HG02623 (cell line): Measurements from ENCODE around the gene SCAMP5.

Experiments used
- ATAC-seq: cut with Tn5 transposase; IDR thresholded peaks from one replicate; pipeline ENCODE4 v1.9.1; 2021; ENCODE audit warnings: moderate library complexity; ENCODE audit not compliant: unreplicated experiment

The SCAMP5 gene, protein sequence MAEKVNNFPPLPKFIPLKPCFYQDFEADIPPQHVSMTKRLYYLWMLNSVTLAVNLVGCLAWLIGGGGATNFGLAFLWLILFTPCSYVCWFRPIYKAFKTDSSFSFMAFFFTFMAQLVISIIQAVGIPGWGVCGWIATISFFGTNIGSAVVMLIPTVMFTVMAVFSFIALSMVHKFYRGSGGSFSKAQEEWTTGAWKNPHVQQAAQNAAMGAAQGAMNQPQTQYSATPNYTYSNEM

GRCh38 chr15:74995182-74995778, at the start of gene SCAMP5:
SCAMP5 (plus strand) TSS chr15:74995563; CDS start chr15:75011840, 16,277 bp downstream.
- ATAC-seq = no peak

- no peak for ATAC-seq
Measured at GRCh38 chr15:74950078-74950908, 45.1 kb upstream of the SCAMP5 start.

GRCh38 chr15:74951006-74951405, 44.4 kb upstream of the SCAMP5 start:
- ATAC-seq = no peak

GRCh38 chr15:74954515-74954914, 40.8 kb upstream of the SCAMP5 start:
- ATAC-seq = no peak

DNA sequence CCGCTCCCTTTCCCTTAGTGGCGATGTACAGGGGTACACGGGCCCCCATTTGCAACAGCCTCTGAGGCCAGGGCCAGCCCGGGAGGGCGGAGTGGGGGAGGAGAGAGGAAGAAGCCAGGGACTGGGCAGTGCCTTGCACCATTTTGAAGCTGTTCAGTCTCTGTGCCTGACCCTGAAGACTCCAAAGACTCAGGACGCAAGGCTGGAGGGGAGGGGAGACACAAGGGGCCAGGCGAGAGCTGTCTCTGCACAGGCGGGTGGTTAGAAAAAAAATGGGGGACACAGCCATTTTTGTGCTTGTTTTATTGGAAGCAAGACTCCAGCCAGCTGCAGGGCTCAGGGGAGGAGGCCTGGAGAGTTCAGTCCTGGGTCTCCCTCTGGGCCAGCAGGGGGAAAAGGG, 40.3 kb upstream of the SCAMP5 start:
- ATAC-seq = no peak

DNA sequence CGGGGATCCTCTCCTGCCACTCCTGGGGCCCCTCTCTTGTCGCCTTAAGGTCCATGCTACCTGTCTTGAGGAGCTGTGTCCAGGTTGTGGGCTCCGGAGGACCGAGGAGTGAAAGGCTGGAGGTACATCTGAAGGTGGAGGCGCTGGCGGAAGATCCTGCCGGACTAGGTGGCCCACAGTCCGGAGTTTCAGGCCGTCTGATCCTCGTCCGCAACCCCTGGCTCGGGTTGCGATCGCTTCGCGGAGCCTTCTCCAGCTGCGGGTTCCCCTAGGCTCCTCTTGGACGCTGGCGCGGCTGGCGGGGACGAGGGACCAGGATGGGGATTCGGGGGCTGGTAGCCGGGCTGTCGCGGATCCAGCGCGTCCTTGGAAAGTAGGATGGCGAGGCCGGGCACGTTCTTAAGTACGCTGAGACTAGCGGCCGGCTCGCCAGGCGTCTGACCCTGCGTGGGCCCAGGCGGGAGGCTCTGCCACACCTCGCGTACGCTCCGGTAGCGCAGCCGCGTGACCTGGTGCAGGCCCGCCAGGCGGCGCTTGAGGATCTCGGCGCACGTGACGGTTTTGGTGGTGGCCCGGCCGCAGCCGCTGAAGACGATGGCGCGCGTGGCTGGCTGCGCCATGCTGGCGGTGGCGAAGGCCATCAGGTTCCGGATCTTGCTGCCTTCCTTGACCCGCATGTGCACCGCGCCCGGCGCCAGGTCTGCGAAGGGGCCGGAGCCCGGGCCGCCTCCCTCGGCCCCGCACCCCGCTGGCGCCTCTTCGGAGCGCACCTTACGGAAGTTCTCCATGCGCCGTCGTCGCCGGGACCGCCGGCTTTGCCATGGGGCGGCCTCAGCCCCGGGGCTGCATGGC, 39.3 kb upstream of the SCAMP5 start:
- ATAC-seq = peak; percentile 23

DNA sequence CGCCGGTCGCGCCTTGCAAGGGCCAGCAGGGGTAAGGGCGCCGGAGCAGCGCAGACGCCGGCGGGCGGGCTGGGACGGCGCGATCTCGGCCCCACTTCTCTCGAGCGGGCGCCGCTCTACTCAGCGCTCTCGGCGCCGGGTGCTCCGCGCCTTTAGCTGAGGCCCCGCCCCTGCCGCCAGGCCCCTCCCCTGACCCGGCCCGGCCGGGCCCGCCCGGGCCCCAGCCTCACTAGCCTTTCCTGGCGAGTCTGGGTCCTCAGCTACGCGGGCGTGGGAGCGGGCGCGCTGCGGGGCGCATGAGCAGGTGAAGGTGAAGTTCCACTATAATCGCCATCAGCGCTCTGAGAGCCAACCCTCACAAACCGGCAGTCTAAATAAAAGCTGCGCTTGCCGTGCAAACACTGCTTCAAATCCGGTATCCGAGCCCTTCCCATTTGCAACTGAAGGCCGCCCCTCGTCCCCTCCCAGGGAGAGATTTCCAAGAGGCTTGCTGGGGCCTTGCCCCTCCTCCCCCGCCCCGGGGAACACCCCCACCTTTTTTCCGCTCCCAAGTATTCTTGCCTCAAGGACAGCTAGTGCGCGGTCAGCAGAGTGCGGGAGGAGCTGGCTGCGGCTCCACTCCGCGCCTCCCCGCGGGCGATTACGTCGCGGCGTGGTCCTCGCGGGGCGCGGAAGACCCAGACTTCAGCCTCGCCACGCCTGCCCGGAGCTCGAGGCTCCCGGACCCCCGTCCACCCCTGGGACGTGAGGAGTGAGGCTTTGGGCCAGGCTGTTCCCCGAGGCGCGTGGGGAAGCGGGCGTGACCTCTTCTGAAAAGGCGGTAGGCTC, 38.5 kb upstream of the SCAMP5 start, which contains the start of gene RPP25:
Gene RPP25, minus strand, starts transcription at position 125 of the 828 bp plus-strand sequence. CDS start 189 bp downstream, outside the sequence.
- ATAC-seq = peak; percentile 75

DNA sequence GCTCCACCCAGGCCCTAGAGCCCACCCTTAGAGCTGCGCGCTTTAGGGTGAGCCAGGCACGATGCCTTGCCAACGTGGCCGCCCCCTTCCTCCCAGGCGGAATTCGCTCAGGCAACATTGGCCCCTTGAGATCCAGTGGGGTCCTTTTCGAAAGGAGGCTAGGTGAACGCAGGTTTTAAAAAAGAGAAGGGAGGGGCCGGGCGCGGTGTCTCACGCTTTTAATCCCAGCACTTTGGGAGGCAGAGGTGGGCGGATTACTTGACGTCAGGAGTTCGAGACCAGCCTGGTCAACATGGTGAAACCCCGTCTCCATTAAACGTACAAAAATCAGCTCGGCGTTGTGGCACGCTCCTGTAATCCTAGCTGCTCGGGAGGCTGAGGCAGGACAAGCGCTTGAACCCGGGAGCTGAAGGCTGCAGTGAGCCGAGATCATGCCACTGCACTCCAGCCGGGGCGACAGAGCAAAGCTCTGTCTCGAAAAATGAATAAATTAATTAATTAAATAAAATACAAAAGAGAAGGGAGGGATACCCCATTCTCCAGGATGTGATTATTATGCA, 37.8 kb upstream of the SCAMP5 start:
- ATAC-seq = no peak

DNA sequence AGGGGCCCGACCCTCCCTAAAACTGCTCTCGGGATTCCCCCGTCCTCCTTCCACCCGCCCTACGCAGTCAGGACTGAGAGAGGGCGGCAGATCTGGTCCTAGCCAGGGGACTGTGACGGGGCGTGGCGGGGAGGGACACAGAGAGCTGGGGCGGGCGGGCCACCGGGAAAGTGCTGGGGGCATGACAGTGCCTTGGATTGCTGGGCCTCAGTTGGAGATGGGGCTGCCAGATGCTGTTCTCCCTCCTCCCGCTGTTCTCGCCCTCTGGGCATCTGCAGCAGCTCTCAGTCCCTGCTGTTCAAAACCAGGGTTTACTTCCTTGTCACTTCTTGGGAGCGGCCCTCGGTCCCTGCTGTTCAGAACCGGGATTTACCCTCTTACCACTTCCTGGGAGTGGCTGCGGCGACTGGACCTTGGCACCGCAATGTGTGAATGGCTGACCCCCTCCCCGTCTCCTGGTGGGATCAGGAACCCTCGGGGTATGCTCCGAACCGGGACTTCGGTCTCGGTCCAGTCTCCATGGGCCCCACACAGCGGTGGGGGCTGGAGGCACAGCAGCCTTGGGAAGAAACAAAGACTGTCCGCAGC, 36.9 kb upstream of the SCAMP5 start:
- no peak for ATAC-seq

DNA sequence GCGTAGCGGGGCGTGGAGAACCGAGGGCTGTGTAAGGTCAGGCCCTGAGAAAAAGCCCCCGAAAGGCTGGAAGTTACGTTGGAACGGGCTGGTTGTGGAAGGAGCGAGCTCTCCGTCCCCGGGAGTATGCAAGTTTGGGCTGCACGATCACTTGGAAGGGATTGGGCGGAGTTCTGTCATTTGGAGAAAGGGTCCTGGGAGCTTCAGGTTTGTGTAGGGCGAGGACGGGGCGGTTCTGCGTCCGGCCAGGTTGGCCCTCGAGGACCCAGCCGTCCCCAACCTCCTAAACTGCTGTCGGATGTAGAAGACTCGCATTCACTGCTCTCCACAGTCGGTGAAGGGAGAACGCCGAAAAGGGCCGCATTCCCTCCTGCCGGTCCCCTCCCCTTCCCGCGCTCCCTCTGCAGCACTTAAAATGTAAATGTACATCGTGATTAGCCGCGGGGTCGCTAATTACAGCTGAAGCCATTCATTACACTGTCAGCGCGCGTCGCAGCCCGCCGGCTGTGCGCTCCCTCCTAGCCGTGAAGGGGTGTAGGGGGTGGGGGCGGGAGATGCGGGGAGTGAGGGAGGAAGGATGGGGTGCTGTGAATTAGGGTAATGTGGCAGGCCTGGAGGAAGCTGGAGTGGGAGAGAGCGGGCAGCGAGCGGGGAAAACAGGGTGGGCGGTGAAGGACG, 36.3 kb upstream of the SCAMP5 start:
- ATAC-seq = no peak

DNA sequence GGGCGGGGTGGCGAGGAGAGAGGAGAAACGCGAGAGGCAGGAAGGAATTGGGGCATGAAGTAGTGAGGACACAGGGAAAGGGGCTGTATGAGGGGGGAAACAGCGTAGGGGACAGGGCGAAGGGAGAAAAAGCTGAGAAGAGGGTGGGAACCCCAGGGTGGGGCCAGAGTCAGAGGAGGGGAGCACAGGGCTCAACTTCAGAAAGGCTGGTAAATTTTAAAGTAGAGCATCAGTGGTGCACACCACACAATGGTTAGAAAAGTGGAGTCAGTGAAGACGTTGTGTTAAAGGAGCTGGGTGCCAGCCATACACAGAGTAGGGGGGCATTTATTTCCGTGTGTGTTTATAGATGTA, 35.8 kb upstream of the SCAMP5 start:
- no peak for ATAC-seq

DNA sequence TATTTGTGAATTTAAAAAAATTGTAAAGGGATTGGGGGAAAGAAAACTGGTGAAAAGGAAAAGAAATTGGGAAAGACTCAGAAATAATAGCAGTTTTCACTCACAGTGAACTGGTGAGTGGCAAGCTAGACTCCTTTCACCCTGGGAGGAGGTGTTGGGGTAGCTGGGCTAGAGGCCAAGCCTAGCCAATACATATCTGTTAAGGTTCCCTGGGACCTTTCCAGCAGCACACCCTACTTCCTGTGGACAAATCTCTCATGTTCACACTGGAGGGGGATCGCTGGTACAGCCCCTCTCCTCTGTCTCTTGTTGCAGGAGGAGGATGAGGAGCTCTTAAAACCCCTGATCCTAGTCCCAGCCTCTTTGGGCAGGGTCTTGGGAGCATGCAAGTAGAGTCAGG, 35.1 kb upstream of the SCAMP5 start:
- ATAC-seq = no peak

GRCh38 chr15:74960995-74961588, 34.3 kb upstream of the SCAMP5 start:
- ATAC-seq = no peak

DNA sequence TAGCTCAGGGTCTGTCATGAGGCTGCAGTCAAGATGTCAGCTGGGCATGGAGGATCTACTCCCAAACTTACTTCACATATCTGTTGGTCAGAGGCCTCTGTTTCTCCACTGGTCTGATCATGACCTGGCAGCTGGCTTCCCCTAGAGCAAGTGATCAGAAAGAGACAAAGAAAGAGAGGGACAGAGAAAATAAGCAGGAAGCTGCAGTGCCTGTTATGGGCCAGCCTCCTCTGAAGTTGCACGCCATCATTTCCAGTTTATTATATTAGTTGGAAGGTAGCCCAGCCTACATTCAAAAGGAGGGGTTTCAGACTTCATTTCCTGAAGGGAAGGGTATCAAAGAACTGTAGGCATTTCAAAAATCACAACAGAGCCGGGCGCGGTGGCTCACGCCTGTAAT, 33.7 kb upstream of the SCAMP5 start:
- no peak for ATAC-seq

DNA sequence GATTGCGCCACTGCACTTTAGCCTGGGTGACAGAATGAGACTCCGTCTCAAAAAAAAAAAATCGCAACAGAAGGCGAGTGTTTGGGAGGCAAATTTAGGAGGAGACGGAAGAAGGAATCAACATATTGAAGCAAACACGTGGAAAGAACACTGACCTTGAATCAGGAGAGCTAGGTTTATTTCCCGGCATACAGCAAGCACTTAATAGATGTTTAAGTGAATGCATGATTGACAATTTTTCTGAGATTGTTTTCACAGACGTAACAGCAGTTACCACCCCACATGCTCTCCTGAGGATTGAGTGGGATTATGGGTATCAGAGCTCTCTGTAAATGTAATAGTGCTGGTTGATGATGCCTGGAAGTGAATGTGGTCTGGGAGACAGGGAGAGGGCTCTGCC, 33.1 kb upstream of the SCAMP5 start:
- no peak for ATAC-seq

GRCh38 chr15:74962671-74963070, 32.7 kb upstream of the SCAMP5 start:
- ATAC-seq = no peak

DNA sequence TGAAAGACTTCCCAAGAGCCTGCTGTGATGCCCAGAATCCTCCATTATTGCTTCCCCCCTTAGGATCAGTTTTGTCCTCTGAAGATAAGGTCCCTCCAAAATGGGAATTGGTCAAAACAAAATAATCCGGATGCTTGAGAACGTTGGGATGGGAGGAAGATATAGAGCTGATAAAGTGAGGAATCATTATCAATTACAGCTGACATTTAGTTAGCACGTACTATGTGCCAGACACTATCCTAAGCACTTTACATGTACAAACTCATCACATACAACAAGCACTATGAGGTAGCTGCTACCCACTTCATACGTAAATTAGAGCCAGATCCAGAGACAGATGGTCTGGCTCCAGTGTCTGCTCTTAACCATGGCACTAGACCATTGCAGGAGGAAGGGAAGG, 32.1 kb upstream of the SCAMP5 start:
- no peak for ATAC-seq

GRCh38 chr15:74964794-74965193, 30.6 kb upstream of the SCAMP5 start:
- ATAC-seq = no peak

DNA sequence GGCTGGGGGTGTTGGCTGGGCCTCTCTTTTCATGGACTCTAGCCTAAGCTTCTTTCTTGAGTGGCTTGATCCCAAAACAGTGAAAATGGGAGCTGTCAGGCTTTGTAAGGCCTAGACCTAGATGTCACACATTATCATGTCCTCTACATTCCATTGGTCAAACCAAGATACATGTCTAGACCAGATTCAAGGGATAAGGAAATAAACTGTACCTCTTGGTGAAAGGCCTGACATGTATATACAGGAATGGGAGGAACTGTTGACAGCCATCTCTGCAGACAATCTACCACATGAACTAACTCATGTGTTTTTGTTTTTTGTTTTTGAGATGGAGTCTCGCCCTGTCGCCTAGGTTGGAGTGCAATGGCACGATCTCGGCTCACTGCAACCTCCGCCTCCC, 27.7 kb upstream of the SCAMP5 start:
- ATAC-seq = no peak
